HG03575 (cell line): Measurements from ENCODE around the gene ETV7.
"Not testable (repeated sequence)": the region's sequence is repeated elsewhere in the genome, so short reads cannot be mapped to it uniquely, and the experiment has no call there.

Experiments used
- ATAC-seq: cut with Tn5 transposase; IDR thresholded peaks from one replicate; pipeline ENCODE4 v1.9.1; 2021; ENCODE audit not compliant: unreplicated experiment, insufficient number of reproducible peaks, low FRiP score; ENCODE audit errors: extremely low read depth

The ETV7 gene

DNA sequence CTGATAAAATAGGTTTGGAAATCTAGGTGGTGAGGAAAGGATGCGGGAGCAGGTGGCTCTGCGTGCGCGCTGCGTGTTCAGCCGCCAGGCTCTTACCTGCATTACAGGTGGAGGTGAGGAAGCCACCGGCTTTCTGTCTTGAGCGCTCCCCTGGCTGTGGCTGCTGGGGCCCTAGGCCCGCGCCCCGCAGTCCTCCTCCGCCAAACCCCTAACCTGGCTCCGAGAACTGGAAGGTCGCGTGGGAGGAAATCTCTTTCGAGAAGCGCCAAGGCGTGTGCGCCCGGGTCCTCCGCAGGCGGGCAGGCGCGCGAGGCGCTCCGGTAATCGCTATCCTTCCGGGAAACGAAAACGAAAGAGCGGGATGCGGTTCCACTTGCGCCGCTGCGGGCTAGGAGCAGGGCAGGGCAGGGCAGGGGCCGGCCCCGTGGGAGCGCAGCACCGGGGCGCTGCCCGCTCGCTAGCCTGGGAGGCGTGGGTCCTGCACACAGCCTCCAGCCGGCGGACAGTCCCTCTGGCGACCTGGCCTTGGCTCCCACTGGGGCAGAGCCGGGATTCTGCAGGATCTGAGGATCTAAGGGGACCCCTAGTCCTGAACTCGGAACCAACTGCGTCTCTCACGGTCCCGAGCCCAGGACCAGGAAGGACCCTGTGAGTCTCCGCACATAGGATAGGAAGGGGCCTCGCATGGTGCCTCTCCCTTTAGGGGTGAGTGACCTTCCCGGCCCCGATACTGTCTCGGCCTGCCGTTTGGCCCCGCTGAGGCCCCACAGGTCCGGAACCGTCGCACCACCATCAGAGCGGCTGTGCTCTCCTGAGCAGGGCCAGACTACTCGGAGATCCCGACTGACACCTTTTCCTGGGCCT lies at the start of gene ETV7:
Gene ETV7, minus strand, starts transcription at position 230 of the 864 bp plus-strand sequence. Its CDS starts 128 bp downstream, at position 102.
- ATAC-seq, result no peak

- no peak for ATAC-seq
Measured at GRCh38 chr6:36436466-36436865, 49.0 kb upstream of the ETV7 start.

DNA sequence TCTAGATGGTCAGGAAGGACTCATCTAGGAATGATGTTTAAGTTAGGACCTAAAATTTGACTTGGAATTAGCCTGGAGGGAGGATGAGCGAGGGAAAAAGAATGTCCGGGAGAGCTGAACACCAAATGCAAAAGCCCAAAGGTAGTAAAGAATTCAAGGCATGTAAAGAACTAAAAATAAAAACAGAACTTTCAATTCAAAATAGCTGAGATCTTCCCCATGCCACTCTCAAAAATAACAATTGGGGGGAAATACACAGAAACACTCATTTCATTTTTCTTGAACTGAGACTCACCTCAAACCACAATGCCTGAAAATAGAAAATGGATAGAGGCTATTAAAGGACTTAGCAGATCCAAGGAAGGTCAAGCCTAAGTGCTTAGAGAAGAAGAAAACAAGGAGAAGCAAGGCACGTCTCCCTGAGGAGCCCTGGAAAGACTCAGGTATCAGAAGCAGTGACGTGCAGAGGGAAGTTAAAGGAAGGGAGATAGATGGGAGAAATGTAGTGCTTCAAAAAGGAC lies 44.7 kb upstream of the ETV7 start:
- no peak for ATAC-seq

- ATAC-seq, result no peak
Measured at GRCh38 chr6:36431197-36431596, 43.7 kb upstream of the ETV7 start.

- no peak for ATAC-seq
Measured at GRCh38 chr6:36430351-36430750, 42.9 kb upstream of the ETV7 start.

DNA sequence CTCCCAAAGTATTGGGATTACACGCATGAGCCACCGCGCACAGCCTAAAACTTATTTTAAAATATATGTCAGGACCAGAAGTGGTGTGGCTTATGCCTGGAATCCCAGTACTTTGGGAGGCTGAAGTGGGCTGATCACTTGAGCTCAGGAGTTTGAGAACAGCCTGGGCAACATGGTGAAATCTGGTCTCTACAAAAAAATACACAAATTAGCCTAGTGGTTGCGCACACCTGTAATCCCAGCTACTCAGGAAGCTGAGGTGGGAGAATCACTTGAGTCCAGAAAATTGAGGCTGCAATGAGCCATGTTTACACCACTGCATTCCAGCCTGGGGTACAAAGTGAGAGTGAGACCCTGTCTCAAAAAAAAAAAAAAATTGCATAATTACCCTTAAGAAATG lies 41.4 kb upstream of the ETV7 start:
- ATAC-seq, result no peak

- ATAC-seq, result no peak
Measured at GRCh38 chr6:36426622-36427021, 39.2 kb upstream of the ETV7 start.

DNA sequence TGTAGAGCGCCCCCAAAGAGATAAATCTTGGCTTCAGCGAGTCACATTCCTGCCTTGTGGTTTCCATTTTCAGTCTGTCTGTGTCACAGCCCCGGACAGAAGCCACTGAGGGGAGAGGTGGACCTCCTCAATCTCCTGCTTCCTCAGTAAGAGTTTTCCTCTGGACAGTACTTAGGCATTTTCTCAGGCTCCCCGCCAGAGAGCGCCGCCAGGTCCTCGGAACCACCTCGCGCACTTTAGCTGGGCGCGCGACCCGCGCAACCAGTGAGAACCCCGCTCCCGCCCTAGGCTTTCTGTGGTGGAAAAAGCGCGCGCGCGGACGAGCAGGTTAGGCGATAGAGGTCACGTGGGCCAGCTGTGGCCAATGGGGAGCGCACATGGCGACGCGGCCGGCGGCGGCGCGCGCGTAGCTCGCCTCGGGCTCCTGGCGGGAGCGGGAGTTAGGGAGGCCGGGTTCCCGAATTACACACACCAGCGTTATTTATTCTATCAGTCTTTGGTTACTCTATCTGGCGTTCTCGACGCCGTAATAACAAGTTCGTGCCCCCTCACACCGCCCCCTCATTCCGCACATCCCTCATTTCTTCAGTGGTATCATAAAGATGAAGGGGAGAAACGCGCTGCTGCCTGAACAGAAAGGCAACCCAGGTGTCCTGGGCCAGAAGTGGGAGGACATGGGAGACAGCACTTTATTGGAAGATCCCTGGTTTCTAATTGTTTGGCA lies 35.8 kb upstream of the ETV7 start:
- ATAC-seq, result no peak

DNA sequence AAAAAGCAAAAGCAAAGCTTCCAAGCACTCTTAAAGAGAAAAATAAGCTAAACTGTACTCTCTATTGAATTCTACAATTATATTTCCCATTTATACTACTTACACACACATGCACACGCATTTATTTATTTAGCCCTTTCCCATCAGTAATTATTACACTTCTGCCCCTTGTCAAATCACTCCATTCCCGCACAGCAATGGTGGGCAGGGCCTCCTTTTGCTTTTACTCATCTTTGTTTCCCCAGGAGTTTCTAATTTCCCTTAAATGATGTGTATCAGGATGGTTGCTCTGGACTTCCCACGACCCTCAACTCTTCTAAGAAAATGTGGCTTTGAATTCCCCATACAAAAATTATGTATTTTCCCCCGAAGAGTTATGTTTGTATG lies 35.2 kb upstream of the ETV7 start:
- no peak for ATAC-seq

- ATAC-seq, result no peak
Measured at GRCh38 chr6:36419310-36419709, 31.8 kb upstream of the ETV7 start.

- ATAC-seq, result no peak
Measured at GRCh38 chr6:36418558-36418957, 31.1 kb upstream of the ETV7 start.

DNA sequence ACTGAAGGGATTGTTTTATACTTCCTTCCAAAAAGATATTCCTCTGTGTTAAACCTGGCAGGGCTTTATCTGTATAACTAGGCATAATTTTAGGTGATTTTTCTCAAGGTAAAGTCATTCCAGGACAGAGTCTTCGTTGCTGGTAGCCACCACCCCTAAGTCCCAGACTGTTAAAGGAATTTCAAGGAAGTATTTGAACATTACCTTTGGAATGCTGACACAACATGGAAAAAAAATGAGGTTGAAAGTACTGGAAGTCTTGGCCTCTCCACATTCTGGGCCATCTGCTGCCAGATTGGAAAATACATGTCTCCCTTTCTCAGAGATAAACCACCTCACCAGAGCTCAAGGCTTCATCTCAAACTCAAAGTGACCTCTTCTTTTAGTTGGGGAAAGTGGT lies 27.0 kb upstream of the ETV7 start:
- ATAC-seq, result no peak

GRCh38 chr6:36413489-36414480 lies 26.3 kb upstream of the ETV7 start:
- ATAC-seq, result no peak

- ATAC-seq, result not testable (repeated sequence)
Measured at GRCh38 chr6:36409718-36410117, 22.2 kb upstream of the ETV7 start.

- ATAC-seq, result no peak
Measured at GRCh38 chr6:36404164-36404563, 16.7 kb upstream of the ETV7 start.

- ATAC-seq, result no peak
Measured at GRCh38 chr6:36402481-36402880, 15.0 kb upstream of the ETV7 start.

DNA sequence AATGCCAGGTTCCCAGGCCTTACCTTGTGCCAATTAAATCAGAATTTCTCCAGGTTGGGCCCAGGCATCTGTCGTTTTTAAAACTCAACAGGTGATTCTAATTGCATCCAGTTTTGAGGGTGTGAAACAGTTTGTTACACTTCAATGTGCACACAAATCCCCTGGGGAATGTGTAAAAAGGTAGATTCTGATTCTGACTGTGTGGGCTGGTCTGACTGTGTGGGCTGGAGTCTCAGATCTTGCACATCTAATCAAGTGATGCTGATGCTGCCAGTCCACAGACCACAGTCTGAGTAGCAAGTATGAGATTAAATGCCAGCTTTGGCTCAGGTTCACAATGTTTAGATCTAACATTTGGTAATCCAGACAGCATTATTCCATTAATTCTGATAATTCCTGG lies 12.5 kb upstream of the ETV7 start:
- no peak for ATAC-seq

- no peak for ATAC-seq
Measured at GRCh38 chr6:36392621-36393020, 5.2 kb upstream of the ETV7 start.

DNA sequence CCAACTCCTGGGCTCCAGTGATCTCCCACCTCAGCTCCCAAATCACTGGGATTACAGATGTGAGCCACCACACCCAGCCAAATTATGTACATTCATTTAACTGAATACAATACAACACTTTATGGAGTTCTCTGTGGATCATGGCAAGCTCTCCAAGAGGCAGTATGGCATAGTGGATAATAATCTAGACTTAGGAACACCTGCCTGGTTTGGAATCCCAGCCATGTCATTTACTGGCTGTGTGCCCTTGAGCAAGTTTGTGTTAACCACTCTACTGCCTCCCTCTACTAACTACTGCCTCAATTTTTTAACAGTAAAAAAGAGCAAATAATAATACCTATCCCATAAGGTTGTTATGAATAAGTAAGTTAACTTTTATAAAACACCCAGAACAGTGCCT lies 1.9 kb upstream of the ETV7 start:
- ATAC-seq, result no peak
